ENCODE measurements around the gene NIF3L1. TPM values are rescaled to one million over a fixed set of nuclear protein-coding genes. Genes with fewer than 3 reads are reported as not detected.

The NIF3L1 gene, protein sequence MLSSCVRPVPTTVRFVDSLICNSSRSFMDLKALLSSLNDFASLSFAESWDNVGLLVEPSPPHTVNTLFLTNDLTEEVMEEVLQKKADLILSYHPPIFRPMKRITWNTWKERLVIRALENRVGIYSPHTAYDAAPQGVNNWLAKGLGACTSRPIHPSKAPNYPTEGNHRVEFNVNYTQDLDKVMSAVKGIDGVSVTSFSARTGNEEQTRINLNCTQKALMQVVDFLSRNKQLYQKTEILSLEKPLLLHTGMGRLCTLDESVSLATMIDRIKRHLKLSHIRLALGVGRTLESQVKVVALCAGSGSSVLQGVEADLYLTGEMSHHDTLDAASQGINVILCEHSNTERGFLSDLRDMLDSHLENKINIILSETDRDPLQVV
- 10 to 100 TPM; 10.8 to 27.6 (median 13.9) TPM for total RNA-seq

DNA sequence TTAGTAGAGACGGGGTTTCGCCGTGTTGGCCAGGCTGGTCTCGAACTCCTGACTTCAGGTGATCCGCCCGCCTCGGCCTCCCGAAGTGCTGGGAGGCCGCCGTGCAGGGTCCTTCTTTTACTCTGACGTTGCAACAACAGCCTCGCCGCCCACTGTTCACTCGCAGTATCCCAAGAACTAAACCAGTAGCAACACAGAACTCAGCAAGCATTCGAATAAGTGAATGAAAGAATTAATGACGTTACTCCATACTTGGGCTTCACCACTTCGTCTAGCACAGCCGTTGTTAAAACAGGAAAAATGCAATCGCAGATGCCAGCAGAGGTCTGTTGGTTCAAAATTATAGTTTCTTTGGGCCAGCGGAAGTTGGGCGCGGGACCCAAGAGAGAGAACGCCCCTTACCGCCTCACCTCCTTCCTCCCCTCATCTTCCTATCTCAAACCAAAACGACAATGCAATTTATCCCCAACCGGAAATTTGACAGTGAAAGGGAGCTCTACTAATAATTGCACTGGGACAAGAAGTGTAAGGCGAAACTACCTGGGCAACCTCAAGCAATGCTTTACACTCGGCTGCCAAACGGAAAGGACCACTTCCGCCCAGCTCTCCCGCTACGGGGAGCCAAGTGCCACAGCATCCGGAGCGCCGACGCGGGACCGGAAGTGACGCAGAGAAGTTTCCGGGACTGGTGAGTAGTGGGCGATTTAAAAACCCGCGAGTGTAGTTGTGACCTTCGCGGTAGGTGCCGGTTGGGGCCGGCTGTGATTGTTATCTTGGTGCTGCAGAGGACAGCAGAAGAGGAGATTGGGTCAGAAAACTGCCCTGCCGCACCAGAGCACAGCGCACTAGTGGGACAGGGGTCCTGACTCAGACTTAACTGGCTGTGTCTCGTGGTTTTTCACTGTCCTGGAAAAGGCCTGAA is at the start of gene NIF3L1, which contains the start of gene PPIL3:
TSS of gene NIF3L1 (plus strand) at position 668 of the 922 bp plus-strand sequence. CDS start 2,573 bp downstream, outside the sequence.
TSS of gene PPIL3 (minus strand) at position 374 of the 922 bp plus-strand sequence. CDS start 1,462 bp downstream, outside the sequence.
- TF ChIP-seq, protein P1, sequence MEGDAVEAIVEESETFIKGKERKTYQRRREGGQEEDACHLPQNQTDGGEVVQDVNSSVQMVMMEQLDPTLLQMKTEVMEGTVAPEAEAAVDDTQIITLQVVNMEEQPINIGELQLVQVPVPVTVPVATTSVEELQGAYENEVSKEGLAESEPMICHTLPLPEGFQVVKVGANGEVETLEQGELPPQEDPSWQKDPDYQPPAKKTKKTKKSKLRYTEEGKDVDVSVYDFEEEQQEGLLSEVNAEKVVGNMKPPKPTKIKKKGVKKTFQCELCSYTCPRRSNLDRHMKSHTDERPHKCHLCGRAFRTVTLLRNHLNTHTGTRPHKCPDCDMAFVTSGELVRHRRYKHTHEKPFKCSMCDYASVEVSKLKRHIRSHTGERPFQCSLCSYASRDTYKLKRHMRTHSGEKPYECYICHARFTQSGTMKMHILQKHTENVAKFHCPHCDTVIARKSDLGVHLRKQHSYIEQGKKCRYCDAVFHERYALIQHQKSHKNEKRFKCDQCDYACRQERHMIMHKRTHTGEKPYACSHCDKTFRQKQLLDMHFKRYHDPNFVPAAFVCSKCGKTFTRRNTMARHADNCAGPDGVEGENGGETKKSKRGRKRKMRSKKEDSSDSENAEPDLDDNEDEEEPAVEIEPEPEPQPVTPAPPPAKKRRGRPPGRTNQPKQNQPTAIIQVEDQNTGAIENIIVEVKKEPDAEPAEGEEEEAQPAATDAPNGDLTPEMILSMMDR (IDR thresholded peaks at IDR 0.05; ENCODE audit: low read depth), result no peak

DNA sequence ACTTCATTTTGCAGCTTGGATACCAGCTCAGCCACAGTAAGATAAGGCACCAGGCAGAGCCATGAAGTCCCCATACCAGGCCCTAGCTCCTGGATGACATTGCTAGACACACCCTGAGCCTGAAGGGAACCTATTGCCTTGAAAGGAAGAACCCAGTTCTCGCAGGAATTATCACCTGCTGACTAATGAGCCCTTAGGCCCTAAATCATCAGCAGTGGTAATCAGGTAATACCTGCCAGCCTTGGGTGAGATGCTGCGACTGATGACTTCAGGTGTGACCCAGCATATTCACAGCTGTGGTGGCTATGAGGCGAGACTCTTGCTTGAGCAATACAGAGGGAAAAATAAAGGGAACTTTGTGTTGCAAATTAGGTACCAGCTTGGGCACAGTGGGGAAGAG is 49.7 kb upstream of the NIF3L1 start:
- TF ChIP-seq, protein P1 (IDR thresholded peaks at IDR 0.05; ENCODE audit: low read depth), result no peak

DNA sequence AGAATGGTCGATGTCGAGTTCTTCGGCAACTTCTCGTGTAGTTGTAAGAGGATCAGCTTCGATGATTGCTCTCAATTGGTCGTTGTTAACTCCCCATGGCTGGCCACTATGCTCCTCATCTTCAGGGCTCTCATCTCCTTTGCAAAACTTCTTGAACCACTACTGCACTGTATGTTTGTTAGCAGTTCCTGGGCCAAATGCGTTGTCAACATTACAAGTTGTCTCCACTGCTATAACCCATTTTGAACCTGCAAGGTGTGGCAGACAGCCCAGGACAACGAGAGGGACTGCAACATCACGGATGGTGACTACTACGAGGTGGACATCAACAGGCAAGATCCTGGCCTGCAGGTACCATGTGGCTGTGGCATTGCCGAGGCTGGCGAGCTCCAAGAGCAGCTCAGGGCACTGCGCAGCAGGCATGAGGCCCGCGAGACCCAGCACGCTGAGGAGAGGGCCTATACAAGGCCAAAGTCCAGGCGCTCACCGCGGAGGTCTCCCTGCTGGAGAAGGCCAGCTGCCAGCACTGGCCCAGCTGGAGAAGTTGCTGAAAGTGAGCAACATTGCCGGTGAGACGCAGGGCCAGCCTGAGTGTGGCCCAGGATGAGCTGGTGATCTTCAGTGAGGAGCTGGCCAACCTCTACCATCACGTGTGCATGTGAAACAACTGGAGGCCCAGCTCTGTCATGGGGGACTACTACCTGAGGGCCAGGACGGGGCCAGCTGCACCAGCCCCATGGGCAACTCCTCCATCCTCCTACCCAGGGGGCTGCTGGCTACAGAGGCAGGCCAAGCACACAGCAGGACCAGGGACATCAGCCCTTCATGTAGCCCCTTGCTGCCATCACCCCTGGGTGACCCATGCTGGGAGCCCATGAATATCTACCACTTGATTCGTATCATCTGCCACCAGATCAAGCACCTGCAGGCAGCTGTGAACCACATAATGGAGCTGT is 44.9 kb upstream of the NIF3L1 start:
- TF ChIP-seq, protein P1 (IDR thresholded peaks at IDR 0.05; ENCODE audit: low read depth), result no peak

DNA sequence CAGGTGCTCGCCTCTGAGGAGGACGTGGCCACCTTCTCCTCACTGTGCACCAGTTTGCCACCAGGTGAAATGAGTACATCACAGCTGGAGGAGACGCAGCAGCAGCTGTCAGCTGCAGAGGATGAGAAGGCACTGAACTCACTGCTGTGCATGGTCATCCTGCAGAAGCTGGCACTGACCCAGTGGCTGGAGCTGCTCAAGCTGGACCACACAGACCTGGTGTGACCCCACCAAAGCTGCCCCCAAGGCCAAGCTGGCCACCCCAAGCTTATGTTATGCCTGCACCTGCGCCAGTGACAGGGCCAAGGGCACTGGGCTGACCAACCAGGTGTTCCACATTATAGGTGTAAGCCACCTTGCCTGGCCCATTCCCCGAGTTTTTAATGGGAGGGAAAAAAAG is 44.0 kb upstream of the NIF3L1 start:
- TF ChIP-seq, protein P1 (IDR thresholded peaks at IDR 0.05; ENCODE audit: low read depth), result no peak

DNA sequence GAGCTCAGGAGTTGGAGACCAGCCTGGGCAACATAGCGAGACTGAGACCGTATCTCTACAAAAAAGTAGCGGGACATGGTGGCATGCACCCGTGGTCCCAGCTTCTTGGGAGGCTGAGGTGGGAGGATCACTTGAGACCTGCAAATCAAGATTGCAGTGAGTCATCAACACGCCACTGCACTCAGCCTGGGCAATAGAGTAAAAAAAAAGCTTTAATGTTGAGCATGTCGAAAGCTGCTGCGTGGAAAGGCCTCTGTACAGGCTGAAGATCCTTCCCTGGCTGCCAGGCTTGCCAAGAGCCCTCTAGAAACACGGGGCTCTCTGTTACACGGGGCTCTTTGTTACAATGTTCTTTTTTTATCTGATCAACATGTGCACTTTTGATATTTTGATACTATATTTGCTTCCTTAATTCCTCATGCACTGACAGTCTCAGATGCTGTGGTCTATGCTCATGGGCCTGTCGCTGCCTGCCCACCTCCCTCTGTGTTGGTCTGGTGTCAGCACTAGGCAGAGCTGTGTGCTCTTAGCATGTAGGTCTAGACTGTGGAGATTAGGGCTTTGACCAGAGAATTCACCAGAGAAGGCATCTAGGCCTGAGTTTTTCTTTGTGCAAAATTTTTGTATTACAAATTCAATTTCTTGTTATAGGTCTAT is 43.4 kb upstream of the NIF3L1 start:
- TF ChIP-seq, protein P1 (IDR thresholded peaks at IDR 0.05; ENCODE audit: low read depth), result no peak

DNA sequence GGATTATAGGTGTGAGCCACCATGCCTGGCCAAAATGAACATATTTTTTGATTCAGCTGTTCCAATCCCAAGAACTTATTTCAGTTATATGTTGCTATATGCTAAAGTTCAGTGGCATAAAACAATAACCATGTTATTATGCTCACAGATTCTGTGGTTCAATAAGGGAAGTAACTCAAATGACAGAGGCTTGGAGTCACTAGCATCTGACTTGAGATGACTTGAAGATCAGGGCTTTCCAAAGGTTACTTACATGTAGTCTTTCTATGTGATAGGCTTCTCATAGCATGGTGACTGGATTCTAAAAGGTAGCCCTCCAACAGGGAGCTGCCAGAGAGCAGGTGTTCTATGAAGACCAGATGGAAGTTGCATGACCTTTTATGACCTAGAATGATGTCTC is 41.9 kb upstream of the NIF3L1 start:
- TF ChIP-seq, protein P1 (IDR thresholded peaks at IDR 0.05; ENCODE audit: low read depth), result no peak

Measured in subcutaneous adipose tissue (tissue), 4 donors.